ENCODE data around the gene MASP2. TPM values are rescaled to one million over a fixed set of nuclear protein-coding genes. Genes with fewer than 3 reads are reported as not detected.
A peak's percentile ranks its signal among the peaks of the same experiment; 100 is the strongest.
"Not testable (repeated sequence)": the region's sequence is repeated elsewhere in the genome, so short reads cannot be mapped to it uniquely, and the experiment has no call there.

Gene MASP2
- total RNA-seq, 2 experiments from 2014 or later: not detected

DNA sequence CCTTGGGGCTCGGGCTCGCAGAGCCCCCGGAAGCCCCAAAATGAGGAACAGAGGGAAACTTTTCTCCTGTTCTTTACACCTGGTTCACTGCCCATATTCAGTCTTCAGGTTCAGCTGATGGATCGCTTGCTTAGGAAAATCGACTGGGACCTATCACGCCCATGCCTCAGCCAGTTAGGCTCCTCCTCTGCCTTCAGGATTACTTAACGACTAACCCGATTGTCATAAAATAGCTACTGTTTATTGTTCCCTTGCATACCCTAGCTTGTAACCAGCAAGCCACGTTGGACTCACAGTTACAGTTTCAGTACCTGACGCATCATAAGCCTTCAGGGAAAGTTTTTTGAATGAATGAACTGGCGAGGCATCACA, 33.9 kb downstream of the MASP2 start:
- ChIA-PET CTCF (interaction anchor here (5.2 kb wide), 1 partner anchor 24 kb away, joined by 26 read pairs; no protein-coding TSS in a partner anchor), POLR2A (interaction anchor here (0.6 to 2.3 kb wide), 11 partner anchors 9 to 249 kb away, joined by 3 to 12 read pairs (median 5); partner anchors contain the start of genes EXOSC10 and MTOR)
- Mint-ChIP-seq H3K27me3 (no peaks in the 10 kb centered on the region), H3K4me3 (peak overlapping the region; percentile 96), H3K36me3 (ENCODE audit: low read depth) (peaks cover 32% of the 10 kb centered on the region), H3K27ac (peak overlapping the region; percentile 90), H3K9me3 (no peaks in the 10 kb centered on the region), H3K4me1 (ENCODE audit: low read depth) (peaks cover 27% of the 10 kb centered on the region)
- ATAC-seq (no peak), DNase-seq (no peak)
- intact Hi-C loops (cut with micrococcal nuclease): no loop called here
- TF ChIP-seq, protein P1, sequence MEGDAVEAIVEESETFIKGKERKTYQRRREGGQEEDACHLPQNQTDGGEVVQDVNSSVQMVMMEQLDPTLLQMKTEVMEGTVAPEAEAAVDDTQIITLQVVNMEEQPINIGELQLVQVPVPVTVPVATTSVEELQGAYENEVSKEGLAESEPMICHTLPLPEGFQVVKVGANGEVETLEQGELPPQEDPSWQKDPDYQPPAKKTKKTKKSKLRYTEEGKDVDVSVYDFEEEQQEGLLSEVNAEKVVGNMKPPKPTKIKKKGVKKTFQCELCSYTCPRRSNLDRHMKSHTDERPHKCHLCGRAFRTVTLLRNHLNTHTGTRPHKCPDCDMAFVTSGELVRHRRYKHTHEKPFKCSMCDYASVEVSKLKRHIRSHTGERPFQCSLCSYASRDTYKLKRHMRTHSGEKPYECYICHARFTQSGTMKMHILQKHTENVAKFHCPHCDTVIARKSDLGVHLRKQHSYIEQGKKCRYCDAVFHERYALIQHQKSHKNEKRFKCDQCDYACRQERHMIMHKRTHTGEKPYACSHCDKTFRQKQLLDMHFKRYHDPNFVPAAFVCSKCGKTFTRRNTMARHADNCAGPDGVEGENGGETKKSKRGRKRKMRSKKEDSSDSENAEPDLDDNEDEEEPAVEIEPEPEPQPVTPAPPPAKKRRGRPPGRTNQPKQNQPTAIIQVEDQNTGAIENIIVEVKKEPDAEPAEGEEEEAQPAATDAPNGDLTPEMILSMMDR (IDR thresholded peaks at IDR 0.05): no peak

DNA sequence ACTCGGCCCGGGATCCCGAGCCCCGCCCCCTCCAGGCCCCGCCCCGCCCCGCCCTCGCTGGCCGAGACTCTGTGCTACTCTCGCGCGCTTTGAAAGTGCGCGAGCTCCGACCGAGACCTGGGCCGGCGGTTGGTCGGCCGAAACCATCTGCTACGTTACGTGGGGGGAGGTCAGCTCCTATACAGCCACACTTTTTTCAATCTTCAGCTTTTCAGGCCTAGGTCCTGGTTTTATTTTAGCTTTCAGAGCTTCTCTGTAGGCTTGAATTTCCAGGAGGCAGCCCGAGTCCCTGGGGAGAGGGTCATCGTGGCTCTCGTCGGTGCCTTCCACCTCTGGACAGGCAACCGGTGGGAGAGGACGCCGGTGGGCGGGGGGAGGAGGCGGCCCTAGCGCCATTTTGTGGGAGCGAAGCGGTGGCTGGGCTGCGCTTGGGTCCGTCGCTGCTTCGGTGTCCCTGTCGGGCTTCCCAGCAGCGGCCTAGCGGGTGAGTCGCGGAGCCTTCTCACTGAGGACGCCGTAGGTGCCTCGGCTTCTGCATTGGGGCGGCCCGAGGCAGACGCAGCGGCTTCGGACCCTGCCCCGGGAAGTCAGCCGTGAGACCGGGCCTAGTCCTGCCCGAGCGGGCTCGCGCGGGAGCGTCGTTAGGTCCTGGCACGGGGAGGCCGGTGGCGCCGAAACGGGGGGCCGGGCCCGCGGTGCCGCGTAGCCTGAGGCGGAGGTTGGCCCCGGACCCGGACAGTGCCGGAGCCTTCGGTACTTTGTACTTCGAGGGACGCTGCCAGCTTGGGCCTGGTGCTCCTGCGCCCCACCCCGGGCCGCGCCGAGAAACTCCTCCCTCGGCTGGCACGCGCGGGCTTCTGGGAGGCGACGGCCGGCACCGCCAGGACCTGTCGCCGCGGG, 34.5 kb downstream of the MASP2 start, which contains the start of gene TARDBP:
Gene TARDBP, plus strand, starts transcription at position 395 of the 900 bp plus-strand sequence. CDS start 1,074 bp downstream, outside the sequence.
- Mint-ChIP-seq H3K27ac (peak within 1 kb of the TSS; percentile 99), H3K36me3 (ENCODE audit: low read depth) (peaks cover 32% of the 10 kb centered on the region), H3K27me3 (no peaks in the 10 kb centered on the region), H3K4me1 (ENCODE audit: low read depth) (peaks cover 27% of the 10 kb centered on the region), H3K4me3 (peak within 1 kb of the TSS; percentile 96), H3K9me3 (no peaks in the 10 kb centered on the region)
- ChIA-PET POLR2A (interaction anchor here (0.5 to 2.3 kb wide), 19 partner anchors 9 to 895 kb away, joined by 3 to 12 read pairs (median 5); partner anchors contain the start of genes EXOSC10 and MTOR), CTCF (interaction anchor here (1.0 to 5.2 kb wide), 2 partner anchors 25 to 37 kb away, joined by 3 to 26 read pairs; no protein-coding TSS in a partner anchor)
- DNase-seq: peak; percentile 92
- intact Hi-C loops (cut with micrococcal nuclease): no loop called here
- ATAC-seq: peak; percentile 92
- TF ChIP-seq, protein P1 (IDR thresholded peaks at IDR 0.05): no peak

DNA sequence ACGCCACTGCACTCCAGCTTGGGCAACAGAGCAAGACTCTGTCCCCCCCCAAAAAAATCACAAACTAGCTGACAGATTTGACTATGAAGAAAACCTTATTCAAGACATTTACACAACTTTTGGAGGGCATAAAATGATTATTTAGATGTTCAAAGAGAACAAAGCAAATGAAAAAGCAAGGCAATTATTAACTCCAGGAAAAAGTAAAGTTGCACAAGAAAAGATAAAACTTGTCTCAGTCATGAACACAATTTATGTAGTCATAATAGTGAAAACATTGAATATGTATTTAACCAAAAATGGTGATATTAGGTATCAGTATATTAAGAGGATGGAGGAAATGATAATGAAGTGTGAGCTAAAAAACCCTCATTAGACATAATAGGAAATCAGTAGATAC, 46.5 kb downstream of the MASP2 start:
- Mint-ChIP-seq H3K36me3 (ENCODE audit: low read depth) (no peaks in the 10 kb centered on the region), H3K27me3 (no peaks in the 10 kb centered on the region), H3K4me1 (ENCODE audit: low read depth) (no peaks in the 10 kb centered on the region), H3K27ac (no peak overlapping the region), H3K9me3 (peaks cover 3% of the 10 kb centered on the region), H3K4me3 (no peak overlapping the region)
- ChIA-PET POLR2A (interaction anchor here (1.1 kb wide), 1 partner anchor 12 kb away, joined by 5 read pairs; the partner anchor contains the start of gene TARDBP), CTCF (no interaction called here)
- intact Hi-C loops (cut with micrococcal nuclease): no loop called here
- TF ChIP-seq, protein P1 (IDR thresholded peaks at IDR 0.05): no peak
- DNase-seq: no peak
- ATAC-seq: no peak

DNA sequence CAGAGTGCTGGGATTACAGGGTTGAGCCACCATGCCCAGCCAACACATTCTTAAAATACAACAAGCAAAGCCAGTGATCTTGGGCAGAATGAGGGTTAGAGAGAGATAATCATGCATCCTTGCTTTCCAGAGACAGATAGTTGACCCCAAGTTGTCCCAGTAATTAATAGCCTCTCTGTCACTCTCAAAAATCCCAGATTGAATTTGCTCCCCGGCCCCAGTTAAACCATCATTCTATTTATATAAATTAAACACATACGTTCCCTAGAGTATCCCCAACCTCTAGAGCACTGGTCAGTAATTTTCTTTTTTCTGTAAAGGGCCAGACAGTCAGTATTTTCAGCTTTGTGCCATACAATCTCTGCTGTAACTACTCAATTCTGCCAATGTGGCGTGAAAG, 50.9 kb downstream of the MASP2 start:
- Mint-ChIP-seq H3K27me3 (no peaks in the 10 kb centered on the region), H3K4me1 (ENCODE audit: low read depth) (no peaks in the 10 kb centered on the region), H3K4me3 (no peak overlapping the region), H3K9me3 (peaks cover 3% of the 10 kb centered on the region), H3K36me3 (ENCODE audit: low read depth) (no peaks in the 10 kb centered on the region), H3K27ac (no peak overlapping the region)
- ChIA-PET POLR2A (no interaction called here), CTCF (no interaction called here)
- DNase-seq (no peak), ATAC-seq (no peak)
- TF ChIP-seq, protein P1 (IDR thresholded peaks at IDR 0.05): no peak
- intact Hi-C loops (cut with micrococcal nuclease): no loop called here

DNA sequence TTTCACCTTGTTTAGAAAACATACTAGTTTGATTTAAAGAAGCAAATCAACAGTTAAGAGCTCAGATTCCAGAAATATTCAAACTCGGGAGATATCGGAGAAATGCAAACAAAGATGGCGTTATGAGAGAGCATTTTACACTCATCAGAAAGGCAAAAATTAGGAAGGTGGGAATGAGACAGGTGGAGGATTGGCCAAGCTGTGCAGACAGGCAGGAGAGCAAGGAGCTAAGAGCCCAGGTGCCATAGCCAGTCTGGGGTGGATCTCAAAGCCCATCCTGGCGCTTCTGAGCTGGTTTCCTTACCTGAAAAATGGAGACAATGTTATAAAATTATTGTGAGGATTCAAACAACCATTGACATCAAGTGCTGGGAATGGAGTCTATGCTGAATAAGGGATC, 54.2 kb downstream of the MASP2 start:
- CTCF ChIA-PET: no interaction called here
- DNase-seq (no peak), ATAC-seq (no peak)
- no peaks in the 10 kb centered on the region for H3K9me3 Mint-ChIP-seq
- no peak overlapping the region for H3K27ac Mint-ChIP-seq
- TF ChIP-seq, protein P1 (IDR thresholded peaks at IDR 0.05): no peak
- POLR2A ChIA-PET: interaction anchor here (0.9 kb wide), 1 partner anchor 497 kb away, joined by 3 read pairs; no protein-coding TSS in a partner anchor
- intact Hi-C loops (cut with micrococcal nuclease): no loop called here
- H3K36me3 Mint-ChIP-seq (ENCODE audit: low read depth): no peaks in the 10 kb centered on the region
- H3K4me1 Mint-ChIP-seq (ENCODE audit: low read depth): no peaks in the 10 kb centered on the region
- no peak overlapping the region for H3K4me3 Mint-ChIP-seq
- no peaks in the 10 kb centered on the region for H3K27me3 Mint-ChIP-seq

DNA sequence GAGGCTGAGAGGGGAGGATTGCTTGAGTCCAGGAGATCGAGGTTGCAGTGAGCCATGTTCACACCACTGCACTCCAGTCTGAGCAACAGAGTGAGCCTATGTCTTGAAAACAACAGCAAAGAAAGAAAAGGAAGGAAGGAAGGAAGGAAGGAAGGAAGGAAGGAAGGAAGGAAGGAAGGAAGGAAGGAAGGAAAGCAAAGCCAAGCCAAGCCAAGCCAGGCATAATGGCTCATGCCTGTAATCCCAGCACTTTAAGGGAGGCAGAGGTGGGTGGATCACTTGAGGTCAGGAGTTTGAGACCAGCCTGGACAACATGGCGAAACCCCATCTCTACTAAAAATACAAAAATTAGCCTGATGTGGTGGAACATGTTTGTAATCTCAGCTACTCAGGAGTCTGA, 55.0 kb downstream of the MASP2 start:
- H3K4me1 Mint-ChIP-seq (ENCODE audit: low read depth); CTCF ChIA-PET; H3K9me3 Mint-ChIP-seq; ATAC-seq; H3K36me3 Mint-ChIP-seq (ENCODE audit: low read depth); H3K4me3 Mint-ChIP-seq; H3K27ac Mint-ChIP-seq; DNase-seq; intact Hi-C loops (cut with micrococcal nuclease); POLR2A ChIA-PET; H3K27me3 Mint-ChIP-seq: not testable (repeated sequence)
